Epithelial cell of esophagus (primary cell): Measurements from ENCODE around the gene GUK1.

ENCODE experiments used
- DNase-seq: peaks from one replicate; pipeline ENCODE4 v3.0.0; 2010; ENCODE audit warnings: low read depth
- H3K4me3 ChIP-seq: 2 replicates; pipeline ENCODE4 v1.5.1; 2011; ENCODE audit warnings: mild to moderate bottlenecking, low read length, control low read depth
- TF ChIP-seq, protein P1 (sequence below): IDR thresholded peaks from 2 replicates; pipeline ENCODE4 v1.5.1; 2011; ENCODE audit warnings: low read depth, mild to moderate bottlenecking, low read length, control low read depth, inconsistent platforms; ENCODE audit not compliant: insufficient read depth; ENCODE audit errors: missing control alignments

Gene GUK1

DNA sequence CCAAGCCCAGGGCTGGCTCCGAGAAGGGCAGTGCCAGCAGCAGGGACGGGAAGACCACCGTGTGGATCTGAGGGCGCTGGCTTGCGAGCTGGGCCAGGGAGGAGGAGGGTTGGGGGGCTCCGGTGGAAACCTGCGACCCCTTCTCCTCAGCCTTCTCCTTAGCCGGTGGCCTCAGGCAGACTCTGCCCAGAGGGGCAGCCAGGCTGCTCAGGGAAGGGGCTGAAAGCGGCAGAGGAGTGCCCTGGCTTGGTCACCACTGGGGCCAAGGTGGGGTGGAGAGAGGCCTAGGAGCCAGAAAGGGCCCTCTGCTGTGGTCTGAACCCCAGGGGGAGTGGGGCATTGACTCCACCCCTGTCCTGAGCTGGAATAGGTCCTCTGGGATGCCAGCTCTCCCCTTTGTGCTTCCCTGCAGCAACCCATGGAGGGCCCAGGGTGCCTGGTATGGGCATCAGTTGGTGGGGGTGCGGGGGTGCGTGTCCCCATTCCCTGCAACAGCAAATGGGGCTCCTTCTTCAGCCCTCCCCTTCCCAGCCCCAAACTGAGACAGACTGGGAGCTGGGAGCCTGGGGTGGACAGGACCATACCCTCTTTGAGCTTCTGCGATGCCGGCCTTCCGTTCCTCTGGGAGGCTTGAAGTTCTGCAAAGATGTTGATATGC is 19.1 kb downstream of the GUK1 start:
- TF ChIP-seq, protein P1, sequence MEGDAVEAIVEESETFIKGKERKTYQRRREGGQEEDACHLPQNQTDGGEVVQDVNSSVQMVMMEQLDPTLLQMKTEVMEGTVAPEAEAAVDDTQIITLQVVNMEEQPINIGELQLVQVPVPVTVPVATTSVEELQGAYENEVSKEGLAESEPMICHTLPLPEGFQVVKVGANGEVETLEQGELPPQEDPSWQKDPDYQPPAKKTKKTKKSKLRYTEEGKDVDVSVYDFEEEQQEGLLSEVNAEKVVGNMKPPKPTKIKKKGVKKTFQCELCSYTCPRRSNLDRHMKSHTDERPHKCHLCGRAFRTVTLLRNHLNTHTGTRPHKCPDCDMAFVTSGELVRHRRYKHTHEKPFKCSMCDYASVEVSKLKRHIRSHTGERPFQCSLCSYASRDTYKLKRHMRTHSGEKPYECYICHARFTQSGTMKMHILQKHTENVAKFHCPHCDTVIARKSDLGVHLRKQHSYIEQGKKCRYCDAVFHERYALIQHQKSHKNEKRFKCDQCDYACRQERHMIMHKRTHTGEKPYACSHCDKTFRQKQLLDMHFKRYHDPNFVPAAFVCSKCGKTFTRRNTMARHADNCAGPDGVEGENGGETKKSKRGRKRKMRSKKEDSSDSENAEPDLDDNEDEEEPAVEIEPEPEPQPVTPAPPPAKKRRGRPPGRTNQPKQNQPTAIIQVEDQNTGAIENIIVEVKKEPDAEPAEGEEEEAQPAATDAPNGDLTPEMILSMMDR: no peak
- DNase-seq: no peak
- H3K4me3 ChIP-seq: no peak overlapping the region

DNA sequence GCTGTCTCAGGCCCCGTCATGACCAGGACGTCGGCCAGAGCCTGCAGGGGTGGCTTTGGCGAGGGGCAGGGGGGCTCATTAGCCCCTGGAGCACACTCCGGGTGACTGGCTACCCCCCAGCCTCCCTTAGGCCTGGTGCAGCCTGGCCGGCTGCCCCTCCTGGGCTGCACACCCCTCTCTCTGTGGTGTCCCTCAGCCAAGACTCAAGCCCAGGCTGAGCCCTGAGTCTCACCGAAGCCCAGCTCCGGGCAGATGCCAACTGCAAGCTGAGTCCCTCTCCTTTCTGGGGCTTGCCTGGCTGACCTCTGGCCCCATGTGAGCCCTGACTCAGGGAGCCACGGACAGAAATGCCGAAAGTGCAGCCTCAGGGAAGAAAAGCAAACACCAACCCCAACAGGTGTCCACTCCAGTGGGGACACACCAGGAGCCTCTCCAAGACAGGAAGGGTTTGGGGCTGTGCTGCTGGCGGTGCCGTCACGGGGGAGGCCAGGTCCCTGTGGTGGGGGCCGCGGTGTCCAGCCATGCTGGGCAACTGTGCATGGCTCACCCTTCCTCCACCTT is 20.2 kb downstream of the GUK1 start:
- no peak overlapping the region for H3K4me3 ChIP-seq
- TF ChIP-seq, protein P1: no peak
- no peak for DNase-seq

DNA sequence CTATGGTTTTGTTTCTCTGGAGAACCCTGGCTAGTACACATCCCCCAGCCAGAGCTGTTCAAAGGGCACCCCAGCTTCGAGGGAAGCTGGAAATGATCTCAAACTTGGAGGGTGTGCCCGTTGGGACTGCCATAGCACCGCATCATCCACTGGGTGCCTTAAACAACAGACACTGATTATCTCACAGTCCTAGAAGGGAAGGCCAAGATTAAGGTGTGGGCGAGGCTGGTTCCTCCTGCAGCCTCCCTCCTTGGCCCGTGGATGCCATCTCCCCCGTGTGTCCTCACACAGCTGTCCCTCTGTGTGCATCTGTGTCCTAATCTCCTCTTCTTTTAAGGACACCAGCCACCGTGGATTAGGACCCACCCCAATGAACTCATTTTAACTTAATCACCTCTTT is 21.3 kb downstream of the GUK1 start:
- peak; percentile 69 for DNase-seq
- no peak overlapping the region for H3K4me3 ChIP-seq
- TF ChIP-seq, protein P1: no peak

DNA sequence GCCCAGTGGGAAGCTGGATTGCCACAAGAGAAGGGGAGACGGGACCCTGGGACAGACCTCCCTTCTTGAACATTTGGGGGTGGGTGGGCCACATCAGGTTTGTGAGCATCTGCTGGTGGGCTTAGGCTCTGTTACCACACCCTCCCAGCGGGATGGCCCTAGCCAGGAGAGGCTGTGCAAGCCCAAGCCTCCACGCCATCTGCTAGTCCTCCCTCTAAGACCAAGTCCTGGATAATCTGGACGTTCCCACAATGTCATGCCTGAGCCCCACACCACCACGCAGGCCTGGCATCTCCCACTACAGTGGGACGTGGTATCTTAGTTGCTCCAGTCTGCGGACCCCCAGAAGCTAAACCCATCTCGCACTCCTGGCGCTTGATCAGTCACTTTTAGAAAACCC is 21.8 kb downstream of the GUK1 start:
- H3K4me3 ChIP-seq: no peak overlapping the region
- no peak for DNase-seq
- TF ChIP-seq, protein P1: no peak

DNA sequence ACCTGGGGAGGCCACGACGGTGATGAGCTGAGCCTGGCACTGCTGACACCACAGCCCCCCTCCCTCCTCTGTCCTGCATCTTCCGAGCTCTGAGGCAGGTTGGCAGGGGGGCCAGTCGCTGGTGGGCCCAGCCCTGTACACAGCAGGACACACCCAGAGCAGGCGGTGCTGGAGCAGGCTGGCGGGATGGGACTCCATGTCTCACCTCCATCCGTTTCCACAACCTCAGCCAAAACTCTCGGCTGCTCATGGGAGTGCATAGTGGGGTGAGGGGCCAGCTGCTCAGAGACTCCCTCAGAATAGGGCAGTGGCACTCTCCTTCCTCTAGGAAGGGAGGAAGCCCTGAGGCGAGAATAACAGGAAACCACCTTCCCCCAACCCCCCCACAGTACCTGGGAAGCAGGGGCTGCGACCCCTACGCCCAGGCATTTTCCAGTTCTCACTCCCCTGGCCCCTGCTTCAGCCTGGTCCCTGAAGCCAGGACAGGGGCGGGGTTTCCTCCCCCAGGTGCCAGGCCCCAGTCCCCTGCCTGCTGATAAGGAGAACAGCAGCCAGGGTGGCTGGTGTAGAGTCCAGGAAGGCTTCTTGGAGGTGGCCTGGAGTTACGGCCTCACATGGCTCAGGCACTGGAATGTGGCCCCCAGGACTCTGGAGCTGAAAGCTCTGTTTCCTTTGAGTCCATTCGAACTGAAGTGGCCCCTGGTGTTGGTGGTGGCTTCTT is 22.4 kb downstream of the GUK1 start:
- TF ChIP-seq, protein P1: peak; percentile 2
- no peak overlapping the region for H3K4me3 ChIP-seq
- peak; percentile 51 for DNase-seq

DNA sequence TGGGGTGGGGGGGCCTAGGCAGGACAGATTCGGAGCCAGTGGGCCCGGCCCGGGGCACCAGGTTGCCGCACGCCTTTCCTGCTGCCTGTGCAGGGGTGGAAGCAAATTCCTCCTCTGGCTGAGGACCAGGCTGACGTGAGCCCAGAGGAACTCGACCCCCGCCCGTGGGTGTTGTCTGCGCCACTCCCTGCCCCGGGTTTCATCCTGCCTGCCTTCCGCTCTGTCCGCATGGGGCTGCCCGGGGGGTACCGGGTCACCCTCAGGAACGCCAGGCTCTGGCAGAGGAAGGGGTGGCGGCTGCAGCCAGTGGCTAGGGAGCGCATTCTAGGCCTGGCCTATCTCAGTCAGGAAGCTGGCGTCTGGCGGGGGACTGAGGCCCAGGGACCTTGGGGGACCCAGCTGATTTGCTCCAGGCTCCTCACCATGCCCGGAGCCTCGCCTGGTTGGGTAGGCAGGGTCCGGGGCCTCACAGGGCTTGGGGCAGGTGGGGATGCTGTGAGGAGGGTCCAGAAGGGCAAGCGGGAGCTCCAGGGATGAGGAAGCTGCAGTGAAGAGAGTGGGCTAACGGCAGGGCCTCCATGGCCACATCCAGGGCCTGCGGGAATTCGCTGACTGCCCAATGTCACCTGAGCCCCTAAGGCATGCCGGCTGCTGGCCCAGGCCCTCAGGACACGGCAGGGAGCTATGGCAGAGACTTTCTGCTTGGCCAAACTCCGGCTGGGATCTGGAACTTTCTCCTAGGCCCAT is 23.1 kb downstream of the GUK1 start:
- DNase-seq: peak; percentile 84
- TF ChIP-seq, protein P1: no peak
- no peak overlapping the region for H3K4me3 ChIP-seq
